Stomach (tissue), 9 donors: ENCODE results near the gene IFT25. TPM values are rescaled to one million over a fixed set of nuclear protein-coding genes. Genes with fewer than 3 reads are reported as not detected.
"Not testable (repeated sequence)": the region's sequence is repeated elsewhere in the genome, so short reads cannot be mapped to it uniquely, and the experiment has no call there.

ENCODE experiments used
- DNase-seq, 2 donors: peaks; one replicate each; pipeline versions ENCODE4 v3.0.0 to v3.0.0-alpha.2; 2013 to 2019
- H3K27ac ChIP-seq, 5 donors: fragments of 200-600 bp in 4 of 5; sonication (generic) in 4 of 5; one replicate each; pipeline ENCODE4 v1.5.1; 2013 to 2019; ENCODE audit warnings: mild to moderate bottlenecking in 1 of 5, moderate library complexity in 1 of 5
- H3K27me3 ChIP-seq, 3 donors: fragments of 200-600 bp; sonication (generic); one replicate each; pipeline ENCODE4 v1.5.1; 2017 to 2019; ENCODE audit warnings: mixed run types in 1 of 3
- H3K36me3 ChIP-seq, 4 donors: fragments of 200-600 bp; sonication (generic); 1 replicate in 3 of 4; 2 replicates in 1 of 4; pipeline ENCODE4 v1.5.1; 2016 to 2019
- H3K4me1 ChIP-seq, 4 donors: fragments of 200-600 bp; sonication (generic); one replicate each; pipeline ENCODE4 v1.5.1; 2016 to 2019
- H3K4me3 ChIP-seq, 4 donors: fragments of 200-600 bp; sonication (generic) in 3 of 4; one replicate each; pipeline ENCODE4 v1.5.1; 2016 to 2019; ENCODE audit warnings: mild to moderate bottlenecking in 1 of 4
- H3K9me3 ChIP-seq, 4 donors: fragments of 200-600 bp; sonication (generic); one replicate each; pipeline ENCODE4 v1.5.1; 2016 to 2019
- CTCF ChIP-seq, 7 experiments: fragments of 450-650 bp in 4 of 7; fragments of 200-600 bp in 3 of 7; sonication (generic) in 3 of 7; IDR thresholded peaks; one replicate each; pipeline ENCODE4 v1.5.1; 2016 to 2019; ENCODE audit warnings: antibody characterized with exemption in 7 of 7, control low read depth in 2 of 7, mild to moderate bottlenecking in 1 of 7
- EP300 ChIP-seq: sonication (generic); formaldehyde crosslinking; IDR thresholded peaks from one replicate; pipeline ENCODE4 v1.6.1; 2017; ENCODE audit warnings: antibody characterized with exemption
- POLR2A ChIP-seq, 4 donors: fragments of 450-650 bp; IDR thresholded peaks; one replicate each; pipeline ENCODE4 v1.6.1; 2016; ENCODE audit warnings: antibody characterized with exemption in 4 of 4, control low read depth in 2 of 4, mild to moderate bottlenecking in 1 of 4, moderate library complexity in 1 of 4
- POLR2AphosphoS5 ChIP-seq, 3 donors: sonication (generic); formaldehyde crosslinking; IDR thresholded peaks; one replicate each; pipeline ENCODE4 v1.6.1; 2016; ENCODE audit warnings: antibody characterized with exemption in 3 of 3
- WGBS, 5 donors: extraction: QIAGEN DNeasy Blood & Tissue Kit in 3 of 5; methylation state at CpG; one replicate each; pipeline versions ENCODE4 v1.1.5 to v1.1.7; 2013 to 2018; 5-methylcytosine and 5-hydroxymethylcytosine counted together
- intact Hi-C: fragments of 100-400 bp; cut with DNase I; formaldehyde crosslinking; loops from one replicate; pipeline ENCODE4 v1.15.1; 2023; ENCODE audit warnings: low total_unique reads
- polyA plus RNA-seq, 3 donors: library from polyadenylated mRNA; stranded (reverse); fragments of 200-250 nt; gene quantifications; one replicate each; pipeline ENCODE4 v1.2.3, GENCODE V29; 2013
- total RNA-seq, 5 donors: library from RNA; depleted of rRNA; stranded (reverse); fragments of >200 nt; gene quantifications; one replicate each; pipeline versions ENCODE4 v1.1.0 to v1.2.3, GENCODE V29; 2014 to 2016
- donor health status: healthy with polysubstance abuse.
- donor health status: Bipolar disorder and iron deficiency.
- donor health status: healthy.

The IFT25 gene
- total and polyA plus RNA-seq, 8 donors = 5.8 to 71.2 (median 40.9) TPM

- DNase-seq = no peak
- Histone ChIP-seq H3K36me3 (peaks cover 0 to 5% (median 0%) of the 10 kb centered on the region in 4 donors), H3K27ac (peak overlapping the region in 1 of 5 donors; percentile 69), H3K4me1 (peaks cover 0 to 14% (median 6%) of the 10 kb centered on the region in 4 donors), H3K9me3 (no peaks in the 10 kb centered on the region), H3K4me3 (no peak overlapping the region), H3K27me3 (no peaks in the 10 kb centered on the region)
- WGBS, 5 donors = 93 to 98% (median 96%) methylated on average over 6 of the region's 6 CpGs
- no peak for TF ChIP-seq EP300
- TF ChIP-seq CTCF (IDR thresholded peaks at IDR 0.05) = no peak
- no peak for TF ChIP-seq POLR2AphosphoS5 (IDR thresholded peaks at IDR 0.05)
- intact Hi-C loops = no loop called here
Observed at GRCh38 chr1:53981220-53981619, 35.7 kb upstream of the IFT25 start.

GRCh38 chr1:53979712-53980450 lies 34.4 kb upstream of the IFT25 start:
- no peak overlapping the region for H3K27ac ChIP-seq
- H3K4me3 ChIP-seq = no peak overlapping the region
- intact Hi-C loops = no loop called here
- WGBS, 5 donors = 85 to 90% (median 89%) methylated on average over 13 of the region's 13 CpGs
- DNase-seq = no peak
- H3K9me3 ChIP-seq = no peaks in the 10 kb centered on the region
- H3K36me3 ChIP-seq = peaks cover 0 to 7% (median 0%) of the 10 kb centered on the region in 4 donors
- no peak for TF ChIP-seq POLR2A (IDR thresholded peaks at IDR 0.05)
- TF ChIP-seq POLR2AphosphoS5 (IDR thresholded peaks at IDR 0.05) = no peak
- no peak for TF ChIP-seq CTCF (IDR thresholded peaks at IDR 0.05)
- TF ChIP-seq EP300 = no peak
- peaks cover 0 to 14% (median 6%) of the 10 kb centered on the region in 4 donors for H3K4me1 ChIP-seq
- no peaks in the 10 kb centered on the region for H3K27me3 ChIP-seq

- no peaks in the 10 kb centered on the region for H3K27me3 ChIP-seq
- H3K4me1 ChIP-seq = no peaks in the 10 kb centered on the region
- WGBS, 5 donors = 95 to 99% (median 96%) methylated on average over 7 of the region's 7 CpGs
- H3K36me3 ChIP-seq = peaks cover under 1 to 32% (median 20%) of the 10 kb centered on the region in 4 donors
- H3K27ac ChIP-seq = no peak overlapping the region
- no peak overlapping the region for H3K4me3 ChIP-seq
- H3K9me3 ChIP-seq = no peaks in the 10 kb centered on the region
- no peak for DNase-seq
- TF ChIP-seq POLR2A (IDR thresholded peaks at IDR 0.05) (no peak), POLR2AphosphoS5 (IDR thresholded peaks at IDR 0.05) (no peak), EP300 (no peak), CTCF (IDR thresholded peaks at IDR 0.05) (no peak)
- intact Hi-C loops = no loop called here
Observed at GRCh38 chr1:53975861-53976260, 30.4 kb upstream of the IFT25 start.

- WGBS, 5 donors = 77 to 89% (median 85%) methylated on average over 2 of the region's 2 CpGs
- DNase-seq = no peak
- intact Hi-C loops = no loop called here
- Histone ChIP-seq H3K4me1 (peaks cover 0 to 9% (median 0%) of the 10 kb centered on the region in 4 donors), H3K36me3 (peaks cover 26 to 73% (median 61%) of the 10 kb centered on the region in 4 donors), H3K27ac (no peak overlapping the region), H3K9me3 (no peaks in the 10 kb centered on the region), H3K27me3 (no peaks in the 10 kb centered on the region), H3K4me3 (no peak overlapping the region)
- no peak for TF ChIP-seq EP300
- TF ChIP-seq CTCF (IDR thresholded peaks at IDR 0.05) = no peak
- no peak for TF ChIP-seq POLR2AphosphoS5 (IDR thresholded peaks at IDR 0.05)
- no peak for TF ChIP-seq POLR2A (IDR thresholded peaks at IDR 0.05)
Observed at GRCh38 chr1:53971718-53972117, 26.2 kb upstream of the IFT25 start.

- 85 to 100% (median 91%) methylated on average over 2 of the region's 2 CpGs for WGBS, 5 donors
- H3K4me3 ChIP-seq, DNase-seq, H3K27me3 ChIP-seq, H3K9me3 ChIP-seq, intact Hi-C loops, H3K27ac ChIP-seq, H3K4me1 ChIP-seq: not testable (repeated sequence)
- H3K36me3 ChIP-seq = peaks cover 38 to 93% (median 81%) of the 10 kb centered on the region in 4 donors
Observed at GRCh38 chr1:53969323-53969722, 23.8 kb upstream of the IFT25 start.
